Medulla oblongata (tissue), 1 donor: Measurements from ENCODE around the gene WAS.
A peak's percentile ranks its signal among the peaks of the same experiment; 100 is the strongest.

Source experiments
- DNase-seq: peaks from one replicate; pipeline ENCODE4 v3.0.0-alpha.2; 2015; ENCODE audit errors: extremely low spot score

WAS gene

GRCh38 chrX:48711929-48712505 is 28.4 kb downstream of the WAS start:
- no peak for DNase-seq

DNA sequence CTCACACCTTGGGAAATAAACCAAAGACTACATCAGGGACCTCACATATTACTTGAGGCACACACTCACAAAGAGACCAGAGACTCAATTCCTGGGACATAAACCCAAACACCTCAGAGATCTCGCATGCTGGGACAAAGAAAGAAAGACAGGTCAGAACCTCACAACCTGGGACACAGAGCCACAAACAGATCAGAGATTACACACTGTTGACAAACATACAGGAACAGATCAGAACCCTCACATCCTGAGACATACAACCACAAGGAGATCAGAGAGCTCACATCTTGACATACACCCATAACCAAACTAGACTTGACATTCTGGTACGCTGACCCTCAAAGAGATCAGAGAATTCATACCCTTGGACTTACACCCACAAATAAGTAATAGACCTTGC is 30.2 kb downstream of the WAS start:
- DNase-seq: no peak

DNA sequence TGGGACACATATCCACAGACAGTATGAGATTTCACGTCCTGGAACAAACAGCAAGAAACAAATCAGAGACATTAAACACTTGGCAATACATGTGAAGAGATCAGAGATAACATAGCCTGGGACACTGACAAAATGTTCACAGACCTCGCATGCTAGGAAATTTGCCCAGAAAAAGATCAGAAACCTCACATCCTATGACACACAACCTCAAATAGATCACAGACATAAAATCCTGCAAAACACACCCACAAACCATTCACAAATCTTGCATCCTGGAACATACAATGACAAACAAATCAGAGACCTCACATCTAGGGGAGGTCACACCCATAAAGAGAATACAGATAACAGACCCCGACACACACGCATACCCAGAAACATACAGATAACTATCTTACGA is 31.0 kb downstream of the WAS start:
- DNase-seq: no peak

- DNase-seq: no peak
Measured at GRCh38 chrX:48715072-48715471, 31.5 kb downstream of the WAS start.

- no peak for DNase-seq
Measured at GRCh38 chrX:48715876-48716502, 32.4 kb downstream of the WAS start.

DNA sequence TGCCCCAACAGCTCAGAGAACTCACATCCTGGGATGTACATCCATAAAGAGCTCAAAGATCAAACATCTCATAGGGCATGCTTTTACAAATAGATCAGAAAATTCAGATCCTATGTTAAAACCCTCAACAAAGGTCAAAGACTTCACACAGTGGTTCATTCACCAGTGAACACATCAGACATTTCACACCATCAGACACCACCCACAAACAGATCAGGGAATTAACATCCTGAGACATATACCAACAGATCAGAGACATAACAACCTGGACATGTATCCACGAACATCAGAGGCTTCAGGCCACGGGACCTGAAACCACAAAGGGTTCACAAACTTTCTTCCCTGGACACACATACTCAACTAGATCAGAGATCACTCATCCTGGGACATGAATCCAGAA is 36.4 kb downstream of the WAS start:
- DNase-seq: no peak

DNA sequence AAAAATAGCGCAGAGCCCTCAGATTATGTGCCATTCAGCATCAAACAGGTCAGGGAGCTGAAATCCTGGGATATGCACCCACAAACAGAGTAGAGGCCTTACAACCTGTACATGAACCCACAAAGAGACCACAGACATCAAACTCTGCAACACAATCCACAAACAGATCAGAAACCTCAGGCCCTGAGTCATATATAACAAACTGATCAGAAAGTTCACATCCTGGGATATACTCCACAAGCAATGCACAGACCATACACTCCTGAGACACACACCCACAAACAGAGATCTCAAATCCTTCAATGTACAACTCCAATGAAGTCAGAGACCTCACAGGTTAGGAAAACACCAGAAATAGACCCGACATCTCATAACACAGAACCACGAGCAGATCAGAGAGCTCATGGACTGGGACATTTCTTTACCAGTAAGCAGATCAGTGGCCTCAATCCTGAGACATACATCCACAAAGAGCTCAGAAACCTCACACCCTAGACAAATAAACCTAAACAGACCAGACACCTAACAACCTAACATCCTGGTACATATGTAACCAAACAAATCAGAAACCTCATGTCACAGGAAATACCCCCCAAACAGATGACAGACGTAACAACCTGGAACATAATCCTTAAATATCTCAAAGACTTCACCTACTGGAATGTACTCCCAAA is 37.1 kb downstream of the WAS start:
- DNase-seq: no peak

DNA sequence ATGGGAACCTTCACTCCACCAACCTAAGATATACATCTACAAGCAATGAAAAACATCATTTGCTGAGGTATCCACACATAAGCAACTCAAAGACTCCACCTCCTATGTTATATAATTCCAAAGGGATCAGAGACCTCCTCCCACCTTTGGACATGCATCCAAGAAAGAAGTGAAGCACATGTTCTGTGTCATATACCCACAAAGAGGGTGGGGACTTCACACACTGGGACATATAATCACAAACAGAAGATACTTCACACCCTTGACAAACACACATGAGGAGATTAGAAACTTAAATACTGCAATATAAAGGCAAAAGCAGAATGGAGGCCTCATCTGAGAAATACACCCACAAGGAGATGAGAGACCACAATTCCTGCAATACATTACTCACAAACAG is 38.3 kb downstream of the WAS start:
- DNase-seq: no peak

DNA sequence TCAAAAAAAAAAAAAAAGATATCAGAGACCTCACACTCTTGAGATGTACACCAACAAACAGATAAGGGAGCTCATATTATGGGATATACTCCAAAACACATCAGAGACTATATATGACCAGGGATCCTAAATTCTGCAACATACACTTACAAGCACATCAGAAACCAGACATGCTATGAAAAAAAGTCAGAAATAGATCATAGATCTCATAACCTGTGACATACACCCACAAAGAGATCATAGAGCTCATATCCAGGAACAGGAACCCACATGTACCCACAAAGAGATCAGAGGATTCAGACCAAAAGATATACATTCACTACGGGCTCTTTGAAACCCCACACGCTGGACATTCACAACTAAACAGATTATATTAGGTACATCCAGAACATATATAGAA is 43.0 kb downstream of the WAS start:
- no peak for DNase-seq

DNA sequence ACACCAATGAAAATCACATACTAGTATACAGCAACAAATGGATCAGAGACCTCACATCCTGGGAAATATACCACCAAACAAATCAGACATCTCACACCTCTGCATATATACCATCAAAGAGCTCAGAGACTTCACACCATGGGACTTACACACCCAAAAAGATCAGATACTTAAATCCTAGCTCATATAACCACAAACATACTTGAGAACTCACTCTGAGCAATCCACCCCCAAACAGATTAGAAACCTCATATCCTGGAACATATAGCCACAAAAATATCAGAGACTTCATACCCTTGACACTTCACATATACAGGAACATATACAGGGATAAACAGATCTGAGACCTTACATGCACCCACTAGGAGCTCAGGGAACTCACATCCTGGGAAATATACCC is 45.1 kb downstream of the WAS start:
- no peak for DNase-seq

DNA sequence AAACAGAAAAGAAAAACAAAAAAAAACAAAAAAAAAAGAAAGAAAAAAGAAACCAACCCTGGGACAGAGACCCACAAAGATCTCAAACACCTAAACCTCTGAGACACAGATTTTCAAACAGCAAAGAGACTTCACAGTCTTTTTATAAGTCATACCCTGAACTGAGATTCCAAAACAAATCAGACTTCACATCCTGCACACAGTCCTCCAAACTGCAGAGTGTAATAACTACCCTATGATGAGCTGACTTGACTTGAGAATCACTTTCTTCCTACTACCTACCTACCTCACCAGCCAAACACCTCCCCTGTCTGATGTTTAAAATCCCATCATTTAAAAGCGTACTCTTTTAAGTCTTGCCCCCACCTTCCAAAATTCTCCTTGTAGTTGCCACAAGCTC is 52.7 kb downstream of the WAS start:
- no peak for DNase-seq

- no peak for DNase-seq
Measured at GRCh38 chrX:48736878-48737212, 53.2 kb downstream of the WAS start.

- DNase-seq: peak; percentile 97
Measured at GRCh38 chrX:48737213-48737938, 53.8 kb downstream of the WAS start.

DNA sequence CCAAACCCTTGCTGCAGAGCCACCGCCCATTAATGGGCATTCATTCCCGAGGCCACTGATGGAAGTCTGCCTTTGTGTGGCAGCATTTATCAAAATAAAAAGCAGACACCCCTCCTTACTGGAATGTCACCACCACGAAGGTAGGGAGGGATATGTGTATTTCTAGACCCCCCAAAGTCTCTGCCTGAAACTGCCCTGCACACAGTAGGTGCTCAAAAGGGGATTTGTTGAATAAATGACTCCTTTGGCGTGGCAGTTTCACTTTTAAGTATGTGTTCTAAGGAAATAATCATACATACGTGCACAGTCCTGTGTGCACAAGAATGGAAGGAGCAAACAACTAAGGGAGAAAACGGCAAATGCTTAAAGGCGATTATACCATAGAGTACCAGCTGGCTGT is 54.3 kb downstream of the WAS start:
- no peak for DNase-seq
